NCI-H526 (cell line): ENCODE data around the gene STK11.
A peak's percentile ranks its signal among the peaks of the same experiment; 100 is the strongest.
"Not testable (repeated sequence)": the region's sequence is repeated elsewhere in the genome, so short reads cannot be mapped to it uniquely, and the experiment has no call there.

Experiments
- DNase-seq, 2 experiments: peaks; one replicate each; lab custom pipeline; 2025; lab: John Stamatoyannopoulos, UW

STK11 gene

DNA sequence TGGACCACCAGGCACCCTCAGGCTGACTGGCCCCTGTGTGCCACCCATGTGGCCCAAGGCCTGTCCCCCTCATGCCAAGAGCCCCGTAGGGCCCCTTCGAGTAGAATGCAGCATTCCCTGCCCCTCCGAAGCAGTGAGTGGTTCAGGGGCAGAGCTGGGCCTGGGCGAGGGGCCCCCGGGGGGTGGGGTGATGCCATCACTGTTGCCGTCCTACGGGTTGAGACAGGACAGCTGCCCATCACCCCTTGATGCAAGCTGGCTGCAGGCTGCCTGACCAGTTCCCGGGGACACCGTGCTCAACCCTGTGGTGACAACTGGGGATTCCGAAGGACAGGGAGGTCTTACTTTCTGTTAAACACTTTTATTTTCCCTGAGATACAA, 36.2 kb upstream of the STK11 start:
- no peak for DNase-seq

DNA sequence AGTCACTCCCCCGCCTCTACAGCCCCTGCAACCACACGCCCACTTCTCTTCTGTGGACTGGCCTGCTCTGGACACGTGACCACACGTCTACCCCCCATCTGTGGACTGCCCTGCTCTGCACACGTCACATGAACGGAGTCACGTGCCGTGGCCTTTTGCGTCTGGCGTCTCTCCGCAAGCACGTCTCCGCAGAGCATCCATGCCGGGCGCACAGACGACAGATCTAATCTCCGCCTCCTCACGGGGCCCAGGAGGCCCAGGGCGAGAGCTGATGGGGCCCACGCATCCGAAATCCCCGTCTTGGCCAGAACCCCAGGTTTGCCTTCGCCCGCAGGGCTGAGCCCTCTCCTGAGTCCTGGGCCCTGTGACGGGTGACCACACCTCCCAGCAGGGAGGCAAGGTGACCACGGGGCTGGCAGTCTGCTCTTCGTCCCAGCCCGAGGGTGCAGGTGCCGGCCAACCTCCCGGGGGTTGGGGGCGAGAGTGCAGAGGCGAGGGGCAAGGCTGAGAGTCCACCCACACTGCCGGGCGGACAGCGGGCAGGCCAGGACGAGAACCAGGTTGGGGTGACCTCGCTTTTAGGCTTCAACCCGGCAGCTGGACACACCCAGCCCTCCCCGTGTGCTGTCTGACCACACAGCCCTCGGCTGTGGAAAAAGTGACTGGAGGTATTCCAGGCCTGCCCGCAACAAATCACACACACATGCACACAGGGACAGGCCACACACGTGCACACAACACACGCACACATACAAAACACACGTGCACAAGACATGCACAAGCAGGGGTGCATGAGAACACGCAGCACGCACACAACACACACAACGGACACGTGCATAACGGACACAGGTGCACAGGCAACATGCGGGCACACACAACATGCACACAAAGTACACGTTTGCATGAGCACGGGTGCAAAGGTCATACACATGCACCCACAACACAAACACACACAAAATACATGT, 35.4 kb upstream of the STK11 start:
- DNase-seq, result no peak

DNA sequence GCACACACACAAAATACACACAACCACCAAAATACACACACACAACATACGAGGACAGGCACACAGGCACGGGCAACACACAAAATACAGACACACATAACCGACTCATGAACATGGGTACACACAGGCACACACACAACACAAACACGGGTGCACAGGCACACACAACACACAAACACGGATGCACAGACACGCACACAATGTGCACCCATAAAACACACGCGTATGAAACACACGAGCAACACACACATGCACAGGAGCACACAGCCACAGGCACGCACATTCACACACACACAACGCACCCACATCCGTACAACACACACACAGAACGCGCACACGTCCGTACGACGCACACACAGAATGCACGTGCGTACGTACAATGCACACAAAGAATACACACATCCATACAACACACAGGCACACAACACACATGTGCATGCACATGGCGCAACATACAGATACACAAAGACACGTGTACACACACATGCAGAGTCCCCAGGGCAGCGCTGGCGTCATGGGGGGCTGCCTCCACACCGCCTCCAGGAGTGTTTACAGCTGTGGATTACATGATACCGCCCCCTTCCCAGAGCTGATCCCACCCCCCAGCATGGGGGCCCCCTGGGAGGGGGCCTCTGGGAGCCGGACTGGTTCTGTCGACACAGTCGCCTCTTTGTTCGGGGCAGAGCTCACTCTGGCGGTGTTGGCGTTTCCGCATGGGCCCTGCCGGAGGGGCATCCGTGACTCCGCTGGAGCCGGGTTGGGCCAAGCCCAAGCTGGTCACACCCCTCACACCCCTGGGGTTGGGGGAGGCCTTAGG, 34.4 kb upstream of the STK11 start:
- DNase-seq, result peak; percentile 33 to 73

DNA sequence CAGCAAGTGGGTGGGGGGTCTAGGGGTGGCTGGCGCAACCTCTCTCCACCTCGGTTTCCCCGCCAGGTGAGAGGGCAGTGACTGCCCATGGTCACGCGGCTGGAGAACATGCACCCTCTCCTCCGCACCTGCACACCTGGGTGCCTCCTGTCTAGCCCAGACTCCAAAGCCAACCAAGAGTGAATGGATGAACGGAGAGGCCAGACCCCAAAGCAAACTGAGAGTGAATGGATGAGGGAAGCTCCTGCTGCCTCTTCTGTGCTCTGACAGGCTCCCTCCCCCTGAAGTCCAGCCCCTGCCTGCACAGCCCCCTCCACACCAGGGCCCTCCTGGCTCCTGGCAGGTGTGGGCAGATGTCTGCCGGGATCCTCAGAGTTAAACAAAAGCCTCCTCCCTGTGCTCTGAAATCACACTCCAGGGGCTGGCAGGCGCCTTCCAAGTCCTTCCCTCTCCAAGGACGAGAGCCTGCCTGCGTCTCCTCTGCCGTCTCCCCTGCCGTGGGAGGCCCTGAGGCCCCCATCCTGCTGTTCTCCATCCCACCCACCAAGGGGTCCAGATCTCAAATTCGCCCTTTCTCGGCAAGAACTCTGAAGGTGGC, 33.7 kb upstream of the STK11 start:
- DNase-seq, result peak; percentile 49 to 69

DNA sequence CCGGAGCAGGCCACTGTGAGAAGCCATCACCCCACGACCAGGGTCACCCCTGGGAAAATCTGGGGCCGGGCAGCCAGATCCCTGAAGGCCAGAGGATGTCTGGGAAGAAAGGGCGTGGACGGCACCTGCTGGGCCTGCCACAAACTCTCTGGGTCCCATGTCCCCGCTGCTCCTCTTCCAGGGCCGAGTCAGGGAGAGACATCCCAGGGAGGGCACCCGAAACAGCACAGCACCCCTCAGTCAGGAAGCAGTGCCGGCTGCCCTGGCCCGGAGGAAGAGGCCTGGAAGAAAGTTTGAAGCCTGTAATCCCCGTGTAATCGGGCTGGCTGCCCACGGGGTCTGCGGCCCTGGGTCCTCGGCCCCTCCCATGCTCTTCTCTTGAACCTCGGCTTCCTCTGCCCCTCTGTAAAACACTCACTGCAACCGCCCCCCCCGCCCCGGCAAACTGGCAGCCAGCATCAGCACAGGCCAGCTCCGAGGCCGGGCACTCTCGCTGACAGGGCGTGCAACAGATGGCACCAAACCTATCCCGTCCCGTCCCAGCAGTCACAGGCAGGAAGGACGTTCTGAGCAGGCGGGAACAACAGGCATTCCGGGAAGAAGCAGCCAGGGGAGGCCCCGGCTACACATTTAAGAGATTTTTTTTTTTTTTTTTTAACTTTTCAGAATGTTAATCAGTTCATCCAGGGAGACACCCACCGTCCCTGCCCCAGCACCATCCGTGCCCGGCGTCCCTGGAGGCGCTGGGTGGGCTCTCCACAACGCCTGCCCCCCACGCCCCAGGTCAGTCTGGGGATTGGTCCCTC, 33.0 kb upstream of the STK11 start:
- peak in 1 of 2 experiments; percentile 29 for DNase-seq

DNA sequence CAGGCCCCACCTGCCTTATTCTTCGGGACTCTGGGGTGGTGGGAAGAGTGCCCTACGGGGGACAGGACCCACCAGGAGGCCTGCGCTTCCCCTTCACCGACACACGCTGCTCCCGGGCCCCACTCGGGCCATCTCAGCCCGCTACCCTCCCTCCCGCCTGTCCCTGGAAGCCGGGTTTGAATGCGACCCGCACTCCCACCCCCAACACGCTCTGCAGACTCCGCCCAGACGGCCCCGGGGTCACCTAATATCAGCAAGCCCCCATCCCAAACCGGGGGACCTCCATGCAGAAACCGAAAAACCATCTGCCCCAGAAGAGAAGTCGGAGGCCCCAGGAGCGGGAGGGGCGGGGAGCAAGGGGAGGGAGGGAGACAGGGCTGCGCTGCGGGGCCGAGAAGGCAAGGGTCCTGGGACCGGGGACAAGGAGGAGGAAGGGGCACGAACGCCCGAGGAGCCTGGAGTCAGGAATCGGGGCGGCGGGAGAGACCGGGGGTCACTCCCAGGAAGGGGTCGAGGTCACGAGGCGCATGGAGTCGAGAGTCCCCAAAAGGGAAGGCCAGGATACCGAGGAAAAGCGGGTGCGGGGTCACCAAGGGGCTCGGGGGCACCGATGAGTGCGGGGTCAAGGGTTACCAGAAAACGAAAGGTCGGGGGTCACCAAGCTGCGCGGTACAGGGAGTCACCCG, 32.3 kb upstream of the STK11 start:
- no peak for DNase-seq

DNA sequence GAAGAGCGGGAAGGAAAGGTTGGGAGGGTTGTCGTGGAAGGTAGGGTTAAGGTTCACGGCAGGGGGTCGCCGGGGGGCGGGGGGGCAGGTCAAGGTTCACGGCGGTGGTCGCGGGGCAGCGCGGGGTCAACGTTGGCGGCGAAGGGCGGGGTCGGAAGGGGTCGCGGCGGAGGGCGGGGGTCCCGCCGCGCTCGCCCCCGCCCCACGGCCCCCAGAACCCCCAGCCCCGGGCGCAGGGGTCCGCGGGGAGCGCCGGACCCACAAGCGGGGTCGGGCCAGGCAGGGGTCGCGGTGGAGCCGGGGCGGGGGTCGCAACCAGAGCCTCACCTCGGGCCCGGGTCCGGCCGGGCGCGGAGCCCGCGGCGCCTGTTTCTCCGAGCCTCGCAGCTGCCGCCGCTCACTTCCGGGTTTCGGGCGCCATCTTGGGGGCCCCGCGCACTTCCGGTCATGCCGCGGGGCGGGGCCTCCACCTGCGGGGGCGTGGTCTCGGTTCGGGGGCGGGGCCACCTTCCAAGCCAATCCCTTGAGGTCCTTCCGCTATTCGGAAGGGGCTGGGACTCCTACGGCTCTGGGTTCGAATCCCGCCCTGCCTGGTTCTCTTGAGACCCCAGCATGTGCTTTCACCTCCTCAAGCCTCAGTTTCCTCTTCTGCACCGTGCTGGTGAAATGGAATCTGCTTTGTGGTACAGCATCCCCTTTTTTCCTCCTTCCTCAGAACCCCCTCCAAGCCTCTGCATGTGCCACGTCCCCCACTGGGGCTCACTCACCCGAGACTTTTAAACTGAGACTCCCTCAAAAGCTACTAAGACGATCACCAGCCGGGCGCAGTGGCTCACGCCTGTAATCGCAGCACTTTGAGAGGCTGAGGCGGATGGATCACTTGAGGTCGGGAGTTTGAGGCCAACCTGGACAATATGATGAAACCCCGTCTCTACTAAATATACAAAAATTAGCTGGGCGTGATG, 31.5 kb upstream of the STK11 start, which contains the start of gene SBNO2:
TSS of gene SBNO2 (minus strand) at position 424 of the 965 bp plus-strand sequence. CDS start 19,992 bp downstream, outside the sequence.
- DNase-seq, result peak; percentile 23 to 79

DNA sequence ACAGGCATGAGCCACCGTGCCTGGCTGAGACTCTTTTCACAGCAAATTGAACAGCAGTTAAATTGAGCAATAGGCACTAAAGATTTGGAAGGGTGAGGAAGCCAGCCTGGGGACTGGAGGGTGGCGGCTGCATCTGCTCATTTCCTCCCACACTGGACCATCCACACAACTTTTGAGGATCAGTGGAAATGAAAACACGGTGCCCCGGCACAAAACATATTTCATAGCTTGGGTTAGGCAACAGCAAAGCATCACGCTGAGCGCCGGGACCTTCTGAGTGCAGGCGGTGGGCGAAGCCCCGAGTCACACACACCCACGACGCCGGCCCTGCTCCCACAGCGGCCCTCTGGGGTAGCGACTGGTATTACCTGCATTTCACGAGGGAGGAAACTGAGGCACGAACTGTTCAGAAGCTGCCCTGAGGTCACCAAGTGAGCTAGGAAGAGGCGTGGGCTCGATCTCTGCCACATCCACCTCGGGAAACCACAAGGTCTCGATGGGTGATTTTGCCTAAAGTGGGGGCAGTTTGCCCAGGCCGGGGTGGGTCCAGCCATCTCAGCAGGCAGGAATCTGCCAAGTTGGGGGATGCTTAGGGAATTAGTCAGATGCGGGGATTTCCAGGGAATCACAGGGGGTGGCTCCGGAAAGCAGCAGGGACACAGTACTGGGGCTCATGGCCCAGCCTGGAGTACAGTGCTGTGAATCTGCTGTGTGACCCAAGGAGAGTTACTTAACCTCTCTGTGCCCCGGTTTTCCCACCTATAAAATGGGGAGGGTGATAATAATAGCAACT, 28.1 kb upstream of the STK11 start:
- no peak for DNase-seq

DNA sequence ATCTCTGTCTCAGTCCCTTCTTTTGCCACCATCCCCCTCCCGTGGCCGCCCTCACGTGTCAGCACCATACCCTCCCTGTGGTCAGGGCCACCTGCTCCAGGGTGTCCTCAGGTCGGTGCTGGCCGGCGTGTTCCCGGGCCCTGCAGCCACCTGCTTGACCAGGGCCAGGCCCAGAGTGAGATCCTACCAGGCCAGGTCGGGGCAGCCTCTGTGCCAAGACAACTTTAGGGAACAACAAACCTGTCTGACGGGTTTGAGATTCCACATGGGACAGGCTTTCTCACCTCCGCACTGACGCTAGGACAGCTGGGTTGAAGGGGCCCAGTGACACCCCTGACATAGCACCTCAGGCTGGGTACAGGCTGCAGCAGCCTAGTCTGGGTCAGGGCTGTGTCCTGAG, 24.0 kb upstream of the STK11 start:
- DNase-seq, result peak in 1 of 2 experiments; percentile 53

DNA sequence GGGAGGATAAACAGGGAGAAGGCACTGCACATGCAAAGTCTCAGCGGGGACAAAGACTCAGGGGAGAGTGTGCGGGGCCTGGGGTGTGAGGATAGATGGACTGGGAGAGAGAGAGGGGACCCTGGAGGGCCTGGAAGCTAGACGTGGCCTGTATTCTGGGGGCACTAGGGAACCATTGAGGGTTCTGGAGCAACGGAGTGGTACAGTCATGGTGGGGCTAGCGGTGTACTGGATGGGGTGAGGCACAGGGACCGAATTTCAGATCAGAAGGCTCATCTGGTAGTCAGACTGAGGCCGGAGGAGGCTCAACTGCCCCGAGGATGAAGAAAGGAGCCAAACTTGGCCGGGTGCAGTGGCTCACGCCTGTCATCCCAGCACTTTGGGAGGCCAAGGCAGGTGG, 23.5 kb upstream of the STK11 start:
- no peak for DNase-seq

DNA sequence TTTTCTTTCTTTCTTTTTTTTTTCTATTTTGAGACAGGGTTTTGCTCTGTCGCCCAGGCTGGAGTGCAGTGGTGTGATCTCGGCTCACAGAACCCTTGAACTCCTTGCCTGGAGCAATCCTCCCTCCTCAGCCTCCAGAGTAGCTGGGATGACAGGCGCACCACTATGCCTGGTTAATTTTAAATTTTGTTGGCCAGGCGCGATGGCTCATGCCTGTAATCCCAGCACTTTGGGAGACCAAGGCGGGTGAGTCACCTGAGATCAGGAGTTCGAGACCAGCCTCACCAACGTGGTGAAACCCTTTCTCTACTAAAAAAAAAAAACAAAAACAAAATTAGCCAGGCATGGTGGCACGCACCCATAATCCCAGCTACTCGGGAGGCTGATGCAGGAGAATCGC, 22.9 kb upstream of the STK11 start:
- DNase-seq, result no peak

DNA sequence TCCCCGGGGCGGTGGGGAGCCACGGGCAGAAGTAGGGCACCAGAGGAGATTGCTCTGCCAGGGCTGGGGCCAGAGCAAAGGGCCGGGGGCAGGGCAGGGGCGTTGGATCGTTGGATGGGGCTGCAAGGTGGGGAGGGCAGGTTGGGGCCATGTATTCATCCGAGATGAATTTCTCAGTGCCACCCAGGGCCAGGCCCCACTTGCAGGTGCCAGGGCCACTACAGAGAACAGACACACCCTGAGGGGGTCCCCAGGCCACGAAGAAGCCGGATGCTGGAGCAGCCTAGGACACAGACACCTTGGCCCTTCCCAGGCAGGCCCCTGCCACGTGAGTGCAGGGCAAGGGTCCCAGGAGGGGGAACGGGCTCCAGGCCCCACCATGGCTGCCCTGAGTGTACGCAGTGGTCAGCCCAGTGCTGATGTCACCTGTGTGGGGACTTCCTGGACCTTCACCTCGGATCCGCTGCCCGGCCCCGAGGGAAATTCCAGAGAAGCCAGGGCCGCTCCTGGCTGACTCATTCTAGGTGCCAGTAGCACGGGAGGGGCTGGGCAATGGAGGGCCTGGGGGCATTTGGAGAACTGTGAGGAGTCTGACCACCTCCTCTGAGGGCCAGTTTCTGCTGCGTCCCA, 21.9 kb upstream of the STK11 start:
- no peak for DNase-seq

DNA sequence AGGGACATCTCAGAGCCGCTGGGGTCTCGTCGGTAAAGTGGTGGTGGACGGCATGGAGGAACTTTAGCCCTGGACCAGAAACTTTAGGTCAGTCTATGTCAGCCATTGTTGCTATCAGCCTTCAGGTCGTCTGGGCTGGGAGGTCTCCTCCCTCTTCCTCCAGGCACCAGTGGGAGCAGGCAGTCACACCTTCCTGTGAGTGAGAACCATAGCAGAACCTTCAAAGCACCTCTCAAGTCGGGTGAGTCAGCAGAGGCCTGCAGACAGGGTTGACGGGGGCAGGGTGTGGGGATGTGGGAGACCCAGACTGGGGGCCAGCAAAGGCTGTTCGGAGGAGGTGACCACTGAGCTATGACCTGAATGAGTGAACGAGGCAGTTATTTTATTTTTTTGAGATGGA, 16.2 kb upstream of the STK11 start:
- no peak for DNase-seq

DNA sequence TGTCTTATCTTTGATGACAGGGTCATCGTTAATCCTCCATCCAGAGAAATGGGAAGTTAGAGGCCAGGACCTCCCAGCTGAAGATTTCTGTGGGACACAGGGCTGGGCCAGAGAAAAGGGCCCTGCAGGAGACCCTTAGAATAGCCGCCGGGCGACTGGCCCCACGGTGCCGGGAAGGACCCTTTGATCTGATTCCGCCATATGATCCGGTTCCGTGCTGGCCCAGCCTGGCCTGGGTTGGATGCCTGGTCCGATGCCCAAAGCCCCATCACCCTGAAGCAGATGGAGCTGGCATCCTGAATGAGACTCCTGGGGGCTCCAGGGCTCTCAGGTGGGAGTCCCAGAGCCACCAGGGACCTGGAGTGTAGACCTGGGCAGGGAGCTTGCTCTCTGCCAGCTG, 6.0 kb upstream of the STK11 start:
- no peak for DNase-seq

DNA sequence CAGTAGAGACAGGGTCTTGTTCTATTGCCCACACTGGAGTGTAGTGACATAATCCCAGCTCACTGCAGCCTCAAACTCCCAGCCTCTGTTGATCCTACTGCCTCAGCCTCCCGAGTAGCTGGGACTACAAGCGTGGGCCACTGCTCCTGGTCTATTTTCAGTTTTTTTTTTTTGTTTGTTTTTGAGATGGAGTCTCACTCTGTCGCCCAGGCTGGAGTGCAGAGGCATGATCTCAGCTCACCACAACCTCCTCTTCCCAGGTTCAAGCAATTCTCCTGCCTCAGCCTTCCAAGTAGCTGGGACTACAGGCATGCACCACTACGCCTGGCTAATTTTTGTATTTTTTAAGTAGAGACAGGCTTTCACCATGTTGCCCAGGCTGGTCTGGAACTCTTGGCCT, 5.0 kb upstream of the STK11 start:
- not testable (repeated sequence) for DNase-seq

DNA sequence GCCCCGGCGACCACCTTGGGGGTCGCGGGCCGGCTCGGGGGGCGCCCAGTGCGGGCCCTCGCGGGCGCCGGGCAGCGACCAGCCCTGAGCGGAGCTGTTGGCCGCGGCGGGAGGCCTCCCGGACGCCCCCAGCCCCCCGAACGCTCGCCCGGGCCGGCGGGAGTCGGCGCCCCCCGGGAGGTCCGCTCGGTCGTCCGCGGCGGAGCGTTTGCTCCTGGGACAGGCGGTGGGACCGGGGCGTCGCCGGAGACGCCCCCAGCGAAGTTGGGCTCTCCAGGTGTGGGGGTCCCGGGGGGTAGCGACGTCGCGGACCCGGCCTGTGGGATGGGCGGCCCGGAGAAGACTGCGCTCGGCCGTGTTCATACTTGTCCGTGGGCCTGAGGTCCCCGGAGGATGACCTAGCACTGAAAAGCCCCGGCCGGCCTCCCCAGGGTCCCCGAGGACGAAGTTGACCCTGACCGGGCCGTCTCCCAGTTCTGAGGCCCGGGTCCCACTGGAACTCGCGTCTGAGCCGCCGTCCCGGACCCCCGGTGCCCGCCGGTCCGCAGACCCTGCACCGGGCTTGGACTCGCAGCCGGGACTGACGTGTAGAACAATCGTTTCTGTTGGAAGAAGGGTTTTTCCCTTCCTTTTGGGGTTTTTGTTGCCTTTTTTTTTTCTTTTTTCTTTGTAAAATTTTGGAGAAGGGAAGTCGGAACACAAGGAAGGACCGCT, 729 bp downstream of the STK11 start:
- DNase-seq, result no peak

DNA sequence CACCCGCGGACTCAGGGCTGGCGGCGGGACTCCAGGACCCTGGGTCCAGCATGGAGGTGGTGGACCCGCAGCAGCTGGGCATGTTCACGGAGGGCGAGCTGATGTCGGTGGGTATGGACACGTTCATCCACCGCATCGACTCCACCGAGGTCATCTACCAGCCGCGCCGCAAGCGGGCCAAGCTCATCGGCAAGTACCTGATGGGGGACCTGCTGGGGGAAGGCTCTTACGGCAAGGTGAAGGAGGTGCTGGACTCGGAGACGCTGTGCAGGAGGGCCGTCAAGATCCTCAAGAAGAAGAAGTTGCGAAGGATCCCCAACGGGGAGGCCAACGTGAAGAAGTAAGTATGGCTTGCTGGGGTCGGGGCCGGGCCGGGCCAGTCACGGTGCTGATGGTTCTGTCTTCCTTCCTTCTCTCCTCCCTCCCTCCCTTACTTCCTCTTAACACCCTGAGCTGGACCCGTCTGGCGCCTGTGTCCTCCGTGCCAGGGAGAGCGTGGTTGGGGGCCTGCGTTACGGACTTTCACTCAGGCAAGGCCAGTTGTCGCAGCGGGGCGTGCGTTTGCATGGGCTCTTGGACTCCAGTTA, 1.4 kb downstream of the STK11 start:
- peak; percentile 33 to 56 for DNase-seq
